22Rv1 (cell line): ENCODE results near the gene RPL6.
"Not testable (repeated sequence)": the region's sequence is repeated elsewhere in the genome, so short reads cannot be mapped to it uniquely, and the experiment has no call there.

Experiments used
- ZFX ChIP-seq: fragments of 450-650 bp; IDR thresholded peaks from 2 replicates; pipeline ENCODE4 v1.6.1; 2017; ENCODE audit warnings: antibody characterized with exemption, borderline replicate concordance
- TF ChIP-seq, protein P1 (sequence below): fragments of 450-650 bp; IDR thresholded peaks from 2 replicates; pipeline ENCODE4 v1.5.1; 2017; ENCODE audit warnings: mild to moderate bottlenecking

DNA sequence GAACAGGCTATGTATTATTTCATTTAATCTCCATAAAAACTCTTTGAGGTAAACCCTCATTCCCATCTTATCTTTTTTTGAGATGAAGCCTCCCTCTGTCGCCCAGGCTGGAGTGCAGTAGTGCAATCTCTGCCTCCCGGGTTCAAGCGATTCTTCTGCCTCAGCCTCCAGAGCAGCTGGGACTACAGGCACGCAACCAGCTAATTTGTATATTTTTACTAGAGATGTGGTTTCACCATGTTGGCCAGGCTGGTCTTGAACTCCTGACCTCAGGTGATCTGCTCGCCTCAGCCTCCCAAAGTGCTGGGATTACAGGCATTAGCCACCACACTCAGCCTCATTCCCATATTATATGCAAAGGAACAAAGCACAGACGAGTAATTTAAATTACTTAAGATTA is 1.7 kb downstream of the RPL6 start:
- TF ChIP-seq, protein P1, sequence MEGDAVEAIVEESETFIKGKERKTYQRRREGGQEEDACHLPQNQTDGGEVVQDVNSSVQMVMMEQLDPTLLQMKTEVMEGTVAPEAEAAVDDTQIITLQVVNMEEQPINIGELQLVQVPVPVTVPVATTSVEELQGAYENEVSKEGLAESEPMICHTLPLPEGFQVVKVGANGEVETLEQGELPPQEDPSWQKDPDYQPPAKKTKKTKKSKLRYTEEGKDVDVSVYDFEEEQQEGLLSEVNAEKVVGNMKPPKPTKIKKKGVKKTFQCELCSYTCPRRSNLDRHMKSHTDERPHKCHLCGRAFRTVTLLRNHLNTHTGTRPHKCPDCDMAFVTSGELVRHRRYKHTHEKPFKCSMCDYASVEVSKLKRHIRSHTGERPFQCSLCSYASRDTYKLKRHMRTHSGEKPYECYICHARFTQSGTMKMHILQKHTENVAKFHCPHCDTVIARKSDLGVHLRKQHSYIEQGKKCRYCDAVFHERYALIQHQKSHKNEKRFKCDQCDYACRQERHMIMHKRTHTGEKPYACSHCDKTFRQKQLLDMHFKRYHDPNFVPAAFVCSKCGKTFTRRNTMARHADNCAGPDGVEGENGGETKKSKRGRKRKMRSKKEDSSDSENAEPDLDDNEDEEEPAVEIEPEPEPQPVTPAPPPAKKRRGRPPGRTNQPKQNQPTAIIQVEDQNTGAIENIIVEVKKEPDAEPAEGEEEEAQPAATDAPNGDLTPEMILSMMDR: not testable (repeated sequence)
- TF ChIP-seq ZFX: not testable (repeated sequence)
